GM10847 (cell line): ENCODE results near the gene ALPP.
"Not testable (repeated sequence)": the region's sequence is repeated elsewhere in the genome, so short reads cannot be mapped to it uniquely, and the experiment has no call there.

Experiments
- POLR2A ChIP-seq: IDR thresholded peaks from 2 replicates; pipeline ENCODE4 v1.6.1; 2011; ENCODE audit not compliant: insufficient read length; ENCODE audit errors: extremely low read depth

ALPP gene

GRCh38 chr2:232378735-232379151 lies at the start of gene ALPP:
TSS of gene ALPP (plus strand) at chr2:232378751. CDS start at chr2:232378803, 52 bp downstream.
- not testable (repeated sequence) for TF ChIP-seq POLR2A

DNA sequence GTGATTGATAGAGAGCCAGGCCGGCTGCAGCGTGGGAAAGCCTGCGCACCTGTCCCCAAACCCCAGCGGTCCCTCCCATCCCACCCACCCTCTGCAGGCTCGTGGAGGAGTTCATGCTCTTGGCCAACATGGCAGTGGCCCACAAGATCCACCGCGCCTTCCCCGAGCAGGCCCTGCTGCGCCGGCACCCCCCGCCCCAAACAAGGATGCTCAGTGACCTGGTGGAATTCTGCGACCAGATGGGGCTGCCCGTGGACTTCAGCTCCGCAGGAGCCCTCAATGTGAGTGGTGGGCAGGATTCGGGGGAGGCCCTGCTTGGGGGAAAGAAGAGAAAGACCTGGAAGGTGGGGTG lies 48.9 kb upstream of the ALPP start:
- no peak for TF ChIP-seq POLR2A

DNA sequence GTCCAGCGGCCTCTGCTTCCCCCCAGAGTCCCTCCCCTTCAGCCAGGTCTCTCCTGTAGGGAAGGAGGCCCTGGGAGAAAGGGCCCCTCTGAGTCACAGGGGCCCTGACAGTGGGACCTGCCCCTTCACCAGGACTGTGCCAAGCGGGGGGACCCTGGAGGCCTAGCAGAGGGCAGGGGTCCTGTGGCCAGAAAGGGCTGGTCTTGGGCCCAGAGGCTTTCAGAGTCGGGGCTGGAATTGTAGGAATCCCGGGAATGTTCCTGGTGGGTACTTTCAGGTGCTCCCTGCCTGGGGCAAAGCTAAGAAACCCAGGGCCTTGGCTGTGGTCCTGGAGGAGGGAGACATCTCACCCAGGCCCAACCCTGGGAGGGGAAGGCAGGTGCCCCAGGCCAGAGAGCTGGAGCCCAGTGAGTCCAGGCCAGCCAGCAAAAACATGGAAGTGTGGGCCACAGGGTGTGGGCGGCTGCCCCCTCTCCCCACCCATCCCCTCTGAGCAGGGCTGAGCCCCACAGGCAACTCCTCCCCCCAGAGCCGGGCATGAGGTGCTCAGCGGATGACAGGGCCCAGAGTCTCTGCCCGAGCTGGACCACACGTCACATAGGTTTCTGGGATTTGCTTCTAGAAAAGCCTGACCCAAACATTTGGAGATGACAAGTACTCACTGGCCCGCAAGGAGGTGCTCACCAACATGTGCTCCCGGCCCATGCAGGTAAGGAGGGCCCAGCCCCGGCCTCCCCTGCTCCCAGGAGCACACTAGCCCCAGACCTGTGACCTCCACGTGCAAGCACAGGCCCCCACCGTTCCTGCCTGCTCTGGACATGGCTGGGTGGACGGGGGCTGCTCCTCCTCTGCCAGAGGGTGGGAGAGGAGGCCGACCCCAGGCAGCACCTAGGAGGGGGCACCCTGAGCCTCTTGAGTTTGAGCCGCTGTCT lies 48.2 kb upstream of the ALPP start:
- no peak for TF ChIP-seq POLR2A

- TF ChIP-seq POLR2A, result no peak
These were observed 45.7 kb upstream of the ALPP start for GRCh38 chr2:232332940-232333259.

GRCh38 chr2:232333361-232334135 lies 45.0 kb upstream of the ALPP start:
- no peak for TF ChIP-seq POLR2A

DNA sequence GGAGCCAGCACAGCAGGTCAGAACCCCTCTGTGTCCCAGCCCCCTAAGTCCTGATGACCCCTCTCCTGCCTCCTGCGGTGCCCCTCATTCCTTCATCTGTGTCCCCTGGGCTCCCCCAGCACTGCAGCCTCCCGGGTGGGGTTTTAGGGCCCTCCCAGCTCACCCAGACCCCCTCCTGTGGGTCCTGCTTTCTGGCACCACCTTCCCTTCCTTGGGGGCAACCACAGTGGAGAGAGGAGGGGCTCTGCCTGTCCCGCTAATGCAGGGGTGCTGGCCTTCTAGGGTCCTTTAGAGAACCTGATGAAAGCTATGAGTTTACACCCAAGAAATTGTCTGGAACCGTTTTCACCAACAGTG lies 42.7 kb upstream of the ALPP start:
- TF ChIP-seq POLR2A, result no peak

DNA sequence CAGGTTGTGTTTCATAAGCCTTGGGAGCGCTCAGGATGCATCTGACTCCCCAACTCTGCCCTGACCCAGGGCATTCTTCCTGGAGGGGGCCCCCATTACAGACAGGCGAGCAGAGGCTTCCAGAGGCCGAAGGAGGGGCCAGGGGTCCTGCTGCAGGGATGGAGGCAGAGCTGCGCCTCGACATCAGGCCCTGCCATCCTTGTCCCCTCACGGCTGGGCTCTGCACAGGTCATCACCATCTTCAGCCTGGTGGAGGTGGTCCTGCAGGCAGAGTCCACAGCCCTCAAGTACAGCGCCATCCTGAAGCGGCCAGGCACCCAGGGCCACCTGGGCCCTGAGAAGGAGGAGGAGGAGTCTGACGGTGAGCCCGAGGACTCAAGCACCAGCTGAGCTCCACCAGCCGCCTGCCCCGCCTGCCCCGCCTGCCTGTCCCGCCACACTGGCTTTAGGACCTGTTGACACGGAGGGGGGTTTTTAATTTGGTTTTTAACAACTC lies 42.3 kb upstream of the ALPP start:
- TF ChIP-seq POLR2A, result no peak

DNA sequence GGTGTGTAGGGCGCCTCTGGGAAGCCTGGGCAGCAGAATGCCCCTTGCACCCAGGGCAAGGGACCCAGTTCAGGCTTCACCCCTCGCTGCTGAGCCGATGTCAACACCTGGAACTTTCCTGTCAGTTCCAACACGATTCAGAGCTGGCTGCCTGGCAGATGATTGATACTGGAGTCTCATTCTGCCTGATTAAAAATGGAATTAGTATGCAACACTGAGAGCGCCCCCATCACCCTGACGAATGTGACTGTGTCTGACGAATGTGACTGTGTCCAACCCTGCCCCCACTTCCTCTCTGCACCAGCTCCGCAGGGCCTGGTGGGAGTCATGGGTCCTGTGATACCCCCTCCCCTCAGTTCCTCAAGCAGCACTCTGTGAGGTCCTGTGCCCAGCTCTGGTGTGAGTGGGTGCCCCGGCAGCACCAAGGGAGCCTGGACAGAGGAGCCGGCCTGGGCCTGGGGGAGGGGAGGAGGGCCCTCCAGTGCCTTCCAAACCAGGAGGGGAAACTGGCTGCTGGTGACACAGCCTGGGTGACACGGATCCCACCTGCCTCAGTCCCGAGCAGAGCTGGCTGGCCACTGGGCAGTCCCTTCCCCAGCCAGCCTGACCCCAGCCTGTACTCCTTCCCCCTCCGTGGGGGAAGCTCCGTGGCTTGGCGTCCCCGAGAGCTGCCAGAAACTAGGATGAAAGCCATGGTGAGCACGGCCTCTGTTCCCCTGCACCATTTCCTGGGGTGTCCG lies 41.4 kb upstream of the ALPP start:
- TF ChIP-seq POLR2A, result no peak

- TF ChIP-seq POLR2A, result no peak
These were observed 39.8 kb upstream of the ALPP start for GRCh38 chr2:232338759-232339106.

GRCh38 chr2:232339121-232340081 lies 39.1 kb upstream of the ALPP start:
- no peak for TF ChIP-seq POLR2A

DNA sequence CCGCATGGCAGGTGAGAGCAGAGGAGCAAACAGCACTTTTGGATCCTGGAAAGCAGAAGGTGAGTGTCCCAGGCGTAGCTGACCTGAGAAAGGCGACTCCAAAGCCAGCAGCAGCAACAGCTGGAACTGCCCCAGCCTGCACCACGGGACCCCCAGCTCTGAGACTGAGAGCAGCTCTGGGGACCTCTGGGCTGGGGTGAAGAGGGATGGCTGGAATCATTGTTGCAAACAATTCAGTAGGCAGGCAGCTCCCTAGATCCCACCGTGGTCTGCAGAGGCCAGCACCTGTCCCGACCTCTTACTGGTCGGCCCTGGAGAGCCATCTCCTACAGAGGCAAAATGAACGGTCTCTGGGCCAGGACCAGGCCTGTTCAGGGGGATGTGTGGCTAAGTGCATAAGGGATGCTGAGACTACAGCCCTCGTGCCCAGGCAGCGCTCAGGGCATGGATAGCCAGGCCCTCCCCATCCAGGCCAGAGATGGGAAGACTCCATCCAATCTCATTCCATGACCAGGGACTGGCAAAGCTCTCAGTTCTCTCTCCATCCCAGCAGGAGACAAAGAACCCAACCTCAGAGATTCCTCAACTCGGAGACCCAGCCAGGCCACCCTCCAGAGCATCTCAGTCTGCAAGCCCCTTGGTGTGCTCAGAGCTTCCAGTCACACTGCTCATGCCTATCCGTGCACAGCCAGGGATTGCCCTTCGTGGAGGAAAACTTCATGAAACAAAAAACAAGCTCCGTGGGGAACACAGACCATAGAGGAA lies 38.2 kb upstream of the ALPP start:
- TF ChIP-seq POLR2A, result no peak

GRCh38 chr2:232341061-232341738 lies 37.4 kb upstream of the ALPP start:
- TF ChIP-seq POLR2A, result no peak

DNA sequence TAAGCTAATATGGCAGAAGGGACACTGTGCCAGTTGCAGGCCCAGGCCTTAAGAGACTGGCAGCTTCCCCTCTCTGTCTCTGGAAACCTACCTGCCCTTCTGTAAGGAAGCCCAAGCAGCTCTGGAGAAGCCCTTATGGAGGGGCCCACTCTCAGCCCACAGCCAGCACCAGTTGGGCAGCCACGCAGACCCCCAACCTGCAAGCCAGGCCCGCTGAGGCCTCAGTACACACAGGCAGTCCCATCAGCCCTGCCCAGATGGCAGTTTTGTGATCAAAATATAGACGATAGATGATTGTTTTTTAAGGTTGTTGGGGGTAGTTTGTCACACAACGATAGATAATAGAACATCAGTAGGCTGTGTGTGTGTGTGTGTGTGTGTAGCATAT lies 36.8 kb upstream of the ALPP start:
- no peak for TF ChIP-seq POLR2A
